Measurements from ENCODE around the gene MYRF.

The MYRF gene

GRCh38 chr11:61718621-61719302 lies 33.7 kb upstream of the MYRF start:
- no peak for DNase-seq (ENCODE audit: low read depth in 2 of 3, low spot score in 2 of 3)

GRCh38 chr11:61719978-61720377 lies 32.5 kb upstream of the MYRF start:
- no peak for DNase-seq (ENCODE audit: low read depth in 2 of 3, low spot score in 2 of 3)

GRCh38 chr11:61720597-61720996 lies 31.8 kb upstream of the MYRF start:
- DNase-seq (ENCODE audit: low read depth in 2 of 3, low spot score in 2 of 3): no peak

- no peak for DNase-seq (ENCODE audit: low read depth in 2 of 3, low spot score in 2 of 3)
These were observed 28.0 kb upstream of the MYRF start for GRCh38 chr11:61724437-61724836.

- DNase-seq (ENCODE audit: low read depth in 2 of 3, low spot score in 2 of 3): no peak
These were observed 26.6 kb upstream of the MYRF start for GRCh38 chr11:61725781-61726231.

GRCh38 chr11:61726775-61727174 lies 25.7 kb upstream of the MYRF start:
- DNase-seq (ENCODE audit: low read depth in 2 of 3, low spot score in 2 of 3): no peak

DNA sequence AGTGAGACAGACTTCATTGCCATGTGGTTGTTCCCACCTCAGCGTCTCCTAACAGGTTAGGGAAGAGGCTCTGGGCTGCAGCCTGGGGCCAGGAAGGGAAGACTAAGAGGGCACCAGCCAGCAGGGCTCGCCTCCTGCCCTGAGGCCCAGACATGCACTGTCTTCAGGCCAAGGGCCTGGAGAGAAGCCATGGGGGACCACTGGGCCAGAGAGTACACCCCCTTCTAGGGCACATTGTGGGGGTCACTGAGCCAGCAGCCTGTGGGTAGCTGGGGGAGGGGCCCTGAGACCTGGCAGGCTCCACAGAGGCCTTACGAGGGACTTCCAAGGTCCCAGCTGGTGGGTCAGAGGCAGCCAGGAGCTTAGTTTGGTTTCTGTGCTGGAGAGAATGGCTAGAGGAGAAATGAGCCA lies 25.0 kb upstream of the MYRF start:
- DNase-seq (ENCODE audit: low read depth in 2 of 3, low spot score in 2 of 3): no peak

- DNase-seq (ENCODE audit: low read depth in 2 of 3, low spot score in 2 of 3): no peak
These were observed 24.1 kb upstream of the MYRF start for GRCh38 chr11:61728066-61728939.

DNA sequence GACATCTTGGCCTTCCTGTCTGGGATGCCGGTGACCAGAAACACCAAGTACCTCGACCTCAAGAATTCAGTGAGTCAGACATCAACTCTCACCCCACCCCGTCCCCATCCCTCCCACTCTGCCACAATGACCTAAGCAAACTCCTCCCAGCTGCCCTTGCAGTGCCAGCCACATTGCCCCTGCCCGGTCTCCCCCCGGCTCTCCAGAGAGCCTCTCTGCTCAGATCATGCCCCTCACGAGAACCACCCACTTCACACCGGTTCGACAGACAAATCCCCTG lies 23.6 kb upstream of the MYRF start:
- no peak for DNase-seq (ENCODE audit: low read depth in 2 of 3, low spot score in 2 of 3)

DNA sequence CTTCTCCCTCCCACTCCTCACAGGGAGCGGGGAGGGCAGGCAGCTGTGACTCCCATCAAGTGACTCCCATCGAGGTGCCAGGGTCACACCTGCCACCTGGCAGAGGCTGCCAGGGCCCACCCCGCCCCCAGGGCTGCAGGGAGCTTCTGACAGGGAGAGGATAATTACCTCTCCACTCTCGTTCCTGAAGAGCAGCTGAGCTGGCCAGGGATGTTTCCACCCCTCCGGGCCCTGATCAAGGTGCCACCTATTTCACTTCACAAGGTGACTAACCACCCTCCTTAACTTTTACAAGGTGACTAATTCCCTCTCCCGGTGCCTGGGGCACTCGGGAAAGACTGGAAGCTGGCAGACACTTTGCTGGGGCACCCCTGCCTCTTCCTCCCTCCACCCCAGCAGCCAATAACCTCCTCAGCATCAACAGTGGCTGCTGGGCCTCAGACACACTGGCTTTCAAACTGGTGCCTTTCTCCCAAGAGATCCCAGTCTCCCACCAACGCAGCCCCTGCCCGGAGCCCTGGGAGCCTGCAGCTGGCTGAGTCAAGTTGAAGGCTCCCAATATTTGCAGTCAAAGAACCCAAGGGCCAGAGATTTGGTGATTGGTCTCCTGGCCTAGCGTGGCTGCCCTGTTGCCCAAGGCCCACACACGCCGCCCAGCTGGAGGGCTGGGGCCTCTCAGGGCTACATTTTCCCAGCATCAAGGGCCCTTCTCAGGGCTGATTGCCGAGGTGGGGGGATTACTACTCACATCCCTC lies 22.0 kb upstream of the MYRF start:
- no peak for DNase-seq (ENCODE audit: low read depth in 2 of 3, low spot score in 2 of 3)

DNA sequence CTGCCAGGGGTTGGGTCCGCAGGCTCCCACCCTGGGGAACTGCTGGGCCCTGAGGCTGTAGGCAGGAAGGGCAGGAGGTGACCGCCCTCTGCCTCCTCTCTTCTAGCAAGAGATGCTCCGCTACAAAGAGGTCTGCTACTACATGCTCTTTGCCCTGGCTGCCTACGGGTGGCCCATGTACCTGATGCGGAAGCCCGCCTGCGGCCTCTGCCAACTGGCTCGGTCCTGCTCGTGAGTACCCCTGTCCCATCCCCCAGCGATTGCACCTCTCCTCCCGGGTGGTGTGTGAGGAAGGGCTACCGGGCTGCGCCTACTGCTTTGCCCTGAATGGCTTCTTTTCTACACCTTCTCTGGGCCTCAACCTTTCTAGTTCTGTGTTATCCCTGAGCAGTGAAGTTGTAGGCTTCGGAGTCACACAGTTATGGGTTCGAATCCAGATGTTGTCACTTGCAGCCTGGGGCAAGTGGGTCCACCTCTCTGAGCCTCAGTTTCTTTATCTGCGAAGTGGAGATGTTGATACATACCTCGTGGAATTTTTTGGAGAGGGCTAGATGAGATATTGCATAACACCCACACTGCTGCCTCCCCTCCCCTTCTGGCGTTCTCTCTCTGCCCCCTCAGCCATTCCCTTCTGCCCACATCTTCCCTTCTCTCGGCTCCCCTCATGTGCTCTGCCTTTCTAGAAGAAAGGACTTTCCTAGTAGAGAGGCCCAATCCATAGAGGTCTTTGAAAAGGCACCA lies 21.1 kb upstream of the MYRF start:
- no peak for DNase-seq (ENCODE audit: low read depth in 2 of 3, low spot score in 2 of 3)

DNA sequence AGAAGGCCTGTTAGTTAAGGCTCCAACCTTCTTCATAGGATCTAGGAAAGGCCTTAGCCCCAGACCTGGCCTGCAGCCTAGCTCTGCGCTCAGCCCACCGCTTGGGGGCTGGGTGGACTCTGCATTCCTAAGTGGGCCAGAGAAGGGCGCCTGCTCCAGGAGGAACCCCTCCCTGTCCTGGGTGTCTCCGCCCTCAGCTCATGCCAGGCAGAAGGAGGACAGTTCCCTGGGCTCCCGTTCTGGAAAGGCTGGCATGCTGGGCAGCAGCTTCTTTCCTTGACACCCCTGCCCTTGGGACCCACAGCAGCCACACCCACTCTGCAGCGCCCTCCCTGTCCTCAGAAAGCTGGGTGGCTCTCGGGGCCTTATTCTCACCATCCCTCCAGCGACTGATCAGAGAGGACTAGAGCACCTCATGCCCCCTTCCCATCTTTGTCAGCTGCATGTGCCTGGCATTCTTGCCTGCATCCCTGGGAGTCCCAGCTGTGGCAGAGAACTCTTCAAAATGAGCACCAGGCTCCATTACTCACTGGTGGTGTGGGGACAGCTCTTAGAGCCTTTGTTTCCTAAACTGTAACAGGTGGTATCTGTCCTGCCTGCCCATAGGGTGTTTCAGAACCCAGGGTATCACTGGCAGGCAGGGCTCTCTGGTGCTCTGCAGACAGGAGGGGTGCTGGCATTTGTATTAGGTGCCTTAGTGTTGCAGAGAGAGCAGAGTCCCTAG lies 20.3 kb upstream of the MYRF start:
- no peak for DNase-seq (ENCODE audit: low read depth in 2 of 3, low spot score in 2 of 3)

DNA sequence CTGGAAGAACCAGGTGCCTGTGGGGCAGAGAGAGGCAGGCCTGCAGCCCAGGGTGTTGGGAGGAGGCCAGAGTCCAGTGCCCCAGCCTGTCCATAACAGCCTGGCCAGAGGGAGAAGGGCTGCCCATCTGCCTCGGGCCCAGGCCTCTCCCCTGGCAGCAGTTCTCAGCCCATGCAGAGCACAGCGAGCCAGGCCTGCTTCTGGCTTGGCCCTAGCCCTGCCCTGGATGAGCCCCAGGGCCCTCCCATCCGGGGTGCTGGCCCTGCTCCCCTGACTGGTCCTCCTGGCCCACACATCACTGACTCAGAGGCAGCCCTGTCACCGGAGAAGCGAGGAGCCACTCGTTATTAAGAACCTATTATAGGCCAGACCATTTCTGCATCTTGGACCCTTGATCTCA lies 19.7 kb upstream of the MYRF start:
- no peak for DNase-seq (ENCODE audit: low read depth in 2 of 3, low spot score in 2 of 3)

DNA sequence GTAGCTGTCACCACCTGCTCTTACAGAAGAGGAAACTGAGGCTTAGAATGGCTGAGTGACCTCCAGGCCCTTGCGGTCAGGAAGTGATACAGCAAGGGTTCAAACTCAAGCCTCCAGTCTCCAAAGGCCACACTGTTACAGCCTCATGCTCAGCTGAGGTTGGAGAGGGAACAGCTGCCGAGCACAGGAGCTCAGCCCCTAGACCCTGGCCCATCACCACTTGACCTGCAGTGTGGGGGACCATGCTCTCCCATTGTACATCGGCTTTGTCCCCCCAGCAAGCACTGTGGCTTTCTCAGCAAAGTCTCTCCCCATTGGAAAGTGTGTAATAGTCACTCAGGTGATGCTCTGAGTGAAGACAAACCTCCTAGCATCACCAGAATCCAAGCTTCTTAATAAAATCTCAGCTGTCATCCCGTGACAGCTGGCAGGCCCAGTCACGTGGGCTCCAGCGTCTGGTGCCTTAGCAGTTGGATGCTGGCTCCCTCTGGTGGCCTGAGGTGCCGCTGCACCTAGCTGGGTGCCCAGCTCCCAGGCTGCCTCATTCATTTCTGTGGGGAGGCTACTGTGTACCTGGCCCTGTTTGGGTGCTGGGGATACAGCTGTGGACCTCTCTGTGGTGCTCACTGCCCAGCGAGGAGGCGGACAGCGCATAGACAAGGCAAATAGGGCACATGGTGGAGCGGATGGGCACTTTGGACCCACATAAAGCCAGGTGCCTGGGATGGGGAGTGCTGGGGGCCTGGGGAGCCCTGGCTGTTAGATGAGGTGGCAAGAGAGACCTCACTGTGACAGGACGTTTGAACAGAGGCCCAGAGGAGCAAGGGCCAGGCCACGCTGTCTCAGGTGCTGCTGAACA lies 19.1 kb upstream of the MYRF start:
- peak; percentile 47 to 66 (median 55) for DNase-seq (ENCODE audit: low read depth in 2 of 3, low spot score in 2 of 3)

- no peak for DNase-seq (ENCODE audit: low read depth in 2 of 3, low spot score in 2 of 3)
These were observed 17.7 kb upstream of the MYRF start for GRCh38 chr11:61734767-61735166.

DNA sequence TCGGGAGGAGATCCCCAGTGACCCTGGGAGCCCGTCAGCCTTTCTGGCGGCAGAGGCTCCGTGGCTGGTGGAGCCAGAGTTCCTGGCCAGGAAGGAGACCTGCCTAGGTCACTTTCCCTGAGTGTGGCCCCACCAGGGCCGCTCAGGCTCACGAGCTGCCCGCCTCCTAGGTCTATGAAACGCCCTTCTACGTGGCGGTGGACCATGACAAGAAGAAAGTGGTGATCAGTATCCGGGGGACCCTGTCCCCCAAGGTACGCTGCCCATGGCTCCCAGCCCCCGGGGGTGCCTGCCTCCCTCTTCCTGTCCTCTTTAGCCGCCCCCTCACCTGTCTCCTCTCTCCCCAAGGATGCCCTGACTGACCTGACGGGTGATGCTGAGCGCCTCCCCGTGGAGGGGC lies 17.0 kb upstream of the MYRF start:
- DNase-seq (ENCODE audit: low read depth in 2 of 3, low spot score in 2 of 3): no peak

GRCh38 chr11:61736310-61736709 lies 16.1 kb upstream of the MYRF start:
- DNase-seq (ENCODE audit: low read depth in 2 of 3, low spot score in 2 of 3): no peak

- DNase-seq (ENCODE audit: low read depth in 2 of 3, low spot score in 2 of 3): no peak
These were observed 15.3 kb upstream of the MYRF start for GRCh38 chr11:61737131-61737530.

- no peak for DNase-seq (ENCODE audit: low read depth in 2 of 3, low spot score in 2 of 3)
These were observed 14.6 kb upstream of the MYRF start for GRCh38 chr11:61737636-61738386.

All from activated CD8-positive, alpha-beta memory T cell treated with anti-CD3 and anti-CD28 coated beads for 48 hours (primary cell).